Lung (tissue), 12 donors: ENCODE results near the gene LMO1. TPM values are rescaled to one million over a fixed set of nuclear protein-coding genes. Genes with fewer than 3 reads are reported as not detected.
A peak's percentile ranks its signal among the peaks of the same experiment; 100 is the strongest.

ENCODE experiments used
- ATAC-seq: fragments of 200-7000 bp; cut with Tn5 transposase; one replicate; pipeline ENCODE4 v1.9.1; 2020; ENCODE audit warnings: moderate number of reproducible peaks; ENCODE audit not compliant: insufficient read depth, low FRiP score
- DNase-seq, 3 donors: peaks; one replicate each; pipeline ENCODE4 v3.0.0-alpha.2; 2013 to 2017
- H3K27ac ChIP-seq, 2 donors: one replicate each; pipeline ENCODE4 v1.5.1; 2013; ENCODE audit warnings: mild to moderate bottlenecking in 2 of 2, moderate library complexity in 2 of 2, control low read depth in 1 of 2, inconsistent platforms in 1 of 2, low read depth in 1 of 2, low read length in 1 of 2
- H3K27me3 ChIP-seq, 3 donors: one replicate each; pipeline ENCODE4 v1.5.1; 2013; ENCODE audit warnings: low read length in 2 of 3; ENCODE audit not compliant: control insufficient read depth in 3 of 3, insufficient read depth in 3 of 3
- H3K36me3 ChIP-seq, 4 donors: one replicate each; pipeline ENCODE4 v1.5.1; 2013; ENCODE audit warnings: low read length in 4 of 4, mild to moderate bottlenecking in 1 of 4, moderate library complexity in 1 of 4; ENCODE audit not compliant: control insufficient read depth in 4 of 4, insufficient read depth in 4 of 4
- H3K4me1 ChIP-seq, 5 donors: one replicate each; pipeline ENCODE4 v1.5.1; 2013; ENCODE audit warnings: low read length in 5 of 5, mild to moderate bottlenecking in 2 of 5, moderate library complexity in 1 of 5; ENCODE audit not compliant: control insufficient read depth in 5 of 5, insufficient read depth in 5 of 5
- H3K4me3 ChIP-seq: one replicate; pipeline ENCODE4 v1.5.1; 2013; ENCODE audit warnings: mild to moderate bottlenecking, control low read depth, moderate library complexity
- H3K9ac ChIP-seq, 2 donors: one replicate each; pipeline ENCODE4 v1.5.1; 2013; ENCODE audit warnings: low read length in 2 of 2, control low read depth in 1 of 2; ENCODE audit not compliant: insufficient read depth in 1 of 2
- H3K9me3 ChIP-seq, 4 donors: one replicate each; pipeline ENCODE4 v1.5.1; 2013; ENCODE audit warnings: low read length in 3 of 4, mild to moderate bottlenecking in 1 of 4, moderate library complexity in 1 of 4; ENCODE audit not compliant: control insufficient read depth in 4 of 4, insufficient read depth in 3 of 4
- CTCF ChIP-seq: IDR thresholded peaks from 2 replicates; pipeline ENCODE4 v1.5.1; 2012; ENCODE audit warnings: mild to moderate bottlenecking; ENCODE audit errors: control extremely low read depth, extremely low read depth
- WGBS, 2 donors: extraction: QIAGEN DNeasy Blood & Tissue Kit; methylation state at CpG; one replicate each; pipeline ENCODE4 v1.1.7; 2013; 5-methylcytosine and 5-hydroxymethylcytosine counted together
- polyA plus RNA-seq, 2 donors: library from polyadenylated mRNA; stranded (reverse); fragments of 200-250 nt; gene quantifications; one replicate each; pipeline ENCODE4 v1.2.1, GENCODE V29; 2013
- total RNA-seq, 2 donors: library from RNA; depleted of rRNA in 1 of 2; stranded (reverse); fragments of >200 nt in 1 of 2; gene quantifications; one replicate each; pipeline ENCODE4 v1.2.1, GENCODE V29; 2014 to 2021
- donor health status: control.
- donor health status: control.
- donor health status: Bipolar disorder and iron deficiency.
- donor health status: healthy.
- donor health status: DM: yes; HTN: yes; CAD: no.

The LMO1 gene
- total and polyA plus RNA-seq, 4 donors: 0.26 to 0.34 TPM; not detected in 2

- TF ChIP-seq CTCF: no peak
- Histone ChIP-seq H3K9ac (peak overlapping the region in 1 of 2 donors; percentile 32), H3K9me3 (peaks cover 0 to 4% (median 0%) of the 10 kb centered on the region in 4 donors), H3K4me3 (no peak overlapping the region), H3K27me3 (no peaks in the 10 kb centered on the region), H3K36me3 (no peaks in the 10 kb centered on the region), H3K27ac (no peak overlapping the region), H3K4me1 (peaks cover 0 to 9% (median 0%) of the 10 kb centered on the region in 5 donors)
- WGBS, 2 donors: 64 to 77% methylated on average over 19 of the region's 19 CpGs
- DNase-seq (peak; percentile 64 to 76 (median 69)), ATAC-seq (no peak)
These were observed 21.0 kb downstream of the LMO1 start for GRCh38 chr11:8242499-8243280.

GRCh38 chr11:8242118-8242475 is 21.6 kb downstream of the LMO1 start:
- Histone ChIP-seq H3K27me3 (no peaks in the 10 kb centered on the region), H3K4me3 (no peak overlapping the region), H3K27ac (no peak overlapping the region), H3K36me3 (no peaks in the 10 kb centered on the region), H3K9ac (peak overlapping the region in 1 of 2 donors; percentile 32), H3K9me3 (peaks cover 0 to 4% (median 0%) of the 10 kb centered on the region in 4 donors), H3K4me1 (peaks cover 0 to 9% (median 0%) of the 10 kb centered on the region in 5 donors)
- no peak for TF ChIP-seq CTCF
- no peak for ATAC-seq
- no peak for DNase-seq
- WGBS, 2 donors: 74 to 82% methylated on average over 3 of the region's 3 CpGs

GRCh38 chr11:8241373-8242117 is 22.1 kb downstream of the LMO1 start:
- Histone ChIP-seq H3K27ac (no peak overlapping the region), H3K9ac (no peak overlapping the region), H3K4me3 (no peak overlapping the region), H3K4me1 (peaks cover 0 to 9% (median 0%) of the 10 kb centered on the region in 5 donors), H3K27me3 (no peaks in the 10 kb centered on the region), H3K36me3 (no peaks in the 10 kb centered on the region), H3K9me3 (peaks cover 0 to 4% (median 0%) of the 10 kb centered on the region in 4 donors)
- DNase-seq: no peak
- TF ChIP-seq CTCF: no peak
- no peak for ATAC-seq
